Tibial nerve (tissue), 3 donors: ENCODE data around the gene GDF9.

Experiments used
- EP300 ChIP-seq, 2 donors: sonication (generic); formaldehyde crosslinking; IDR thresholded peaks; one replicate each; pipeline ENCODE4 v1.6.1; 2017; ENCODE audit warnings: antibody characterized with exemption in 2 of 2, mild to moderate bottlenecking in 1 of 2
- POLR2A ChIP-seq, 2 donors: fragments of 450-650 bp; IDR thresholded peaks; one replicate each; pipeline ENCODE4 v1.6.1; 2017; ENCODE audit warnings: antibody characterized with exemption in 2 of 2, mild to moderate bottlenecking in 2 of 2, moderate library complexity in 2 of 2

- TF ChIP-seq POLR2A (IDR thresholded peaks at IDR 0.05) (no peak), EP300 (IDR thresholded peaks at IDR 0.05) (no peak)
Observed at GRCh38 chr5:132839426-132840301, 26.6 kb downstream of the GDF9 start.
